Upper lobe of left lung (tissue), 4 donors: ENCODE measurements around the gene MRPS9.

Experiments used
- CTCF ChIP-seq, 6 experiments: fragments of 450-650 bp in 4 of 6; fragments of 200-600 bp in 2 of 6; sonication (generic) in 2 of 6; IDR thresholded peaks; one replicate each; pipeline ENCODE4 v1.5.1; 2016 to 2019; ENCODE audit warnings: antibody characterized with exemption in 6 of 6
- EP300 ChIP-seq, 4 donors: sonication (generic); formaldehyde crosslinking; IDR thresholded peaks; one replicate each; pipeline ENCODE4 v1.5.1; 2017; ENCODE audit warnings: antibody characterized with exemption in 4 of 4, control low read depth in 2 of 4
- POLR2A ChIP-seq, 4 donors: fragments of 450-650 bp; IDR thresholded peaks; one replicate each; pipeline ENCODE4 v1.5.1; 2016 to 2017; ENCODE audit warnings: antibody characterized with exemption in 4 of 4, mild to moderate bottlenecking in 2 of 4

DNA sequence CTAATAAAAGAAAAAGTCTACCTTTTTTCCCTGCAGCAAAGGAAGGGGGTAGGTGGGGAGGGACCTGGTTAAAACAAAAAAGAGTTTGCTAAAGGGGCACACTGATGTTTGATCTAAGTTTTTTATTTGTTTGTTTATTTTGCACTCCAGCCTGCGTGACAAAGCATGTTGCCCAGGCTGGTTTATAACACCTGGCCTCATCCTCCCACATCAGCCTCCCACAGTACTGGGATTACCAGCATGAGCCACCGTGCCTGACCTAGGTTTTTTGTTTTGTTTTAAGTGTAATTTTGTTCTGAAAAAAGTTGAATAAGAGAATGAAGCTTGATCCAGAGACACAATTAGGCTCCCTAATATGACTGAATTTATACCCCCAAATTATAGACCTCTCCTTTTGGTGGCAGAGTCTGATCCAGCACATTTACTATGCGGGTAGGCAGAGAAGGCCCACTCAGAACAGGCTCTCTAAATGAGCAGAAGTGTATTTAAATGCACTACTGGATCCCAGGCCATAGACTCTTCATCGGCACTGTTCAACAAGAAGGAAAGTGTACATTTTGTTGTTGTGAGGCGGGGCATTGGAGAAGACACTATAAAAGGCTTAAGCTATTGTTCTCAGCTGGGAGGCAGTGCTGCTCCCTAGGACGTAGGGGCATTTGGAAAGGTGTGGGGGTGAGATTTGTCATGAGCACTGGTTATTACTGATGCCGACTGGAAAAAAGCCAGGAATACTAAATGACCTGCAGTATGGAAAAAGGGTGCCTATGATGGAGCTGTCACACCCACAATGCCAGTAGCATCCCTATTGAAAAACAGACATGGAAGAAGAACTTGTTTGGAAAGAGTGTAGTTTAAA is 32.4 kb downstream of the MRPS9 start:
- no peak for TF ChIP-seq CTCF (IDR thresholded peaks at IDR 0.05)
- TF ChIP-seq POLR2A (IDR thresholded peaks at IDR 0.05), result no peak
- TF ChIP-seq EP300 (IDR thresholded peaks at IDR 0.05), result no peak
